ENCODE data around the gene OPTC. TPM values are rescaled to one million over a fixed set of nuclear protein-coding genes. Genes with fewer than 3 reads are reported as not detected.

Gene OPTC
- total and polyA plus RNA-seq, 2 of the 8 experiments (the other 6 are each of a cell fraction or from before 2014, with no cell fraction given), result 1.1 to 4.0 TPM

DNA sequence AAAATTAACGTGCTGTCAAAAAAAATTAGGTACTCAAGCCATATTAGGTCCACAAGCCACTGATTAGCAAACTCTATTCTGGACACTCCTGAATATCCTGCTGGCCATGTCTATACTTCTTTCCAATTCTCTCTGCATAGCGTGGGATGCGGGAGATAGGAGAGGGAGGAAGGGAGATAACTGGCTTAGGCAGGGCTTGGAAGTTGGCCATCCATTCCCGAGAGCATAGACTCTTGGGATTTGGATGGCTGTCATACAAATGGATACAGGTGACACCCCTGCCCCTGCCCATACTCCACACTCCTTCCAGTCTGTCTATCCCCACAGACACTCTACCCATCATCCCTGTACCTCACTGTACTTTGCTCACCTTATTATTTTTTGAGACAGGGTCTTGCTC, 20.7 kb upstream of the OPTC start:
- Histone ChIP-seq H3K4me1 (replicated peaks in 1 of 4; ENCODE audit: control insufficient read depth in 3 of 4, insufficient read depth in 4 of 4, low read length in 3 of 4) (peaks cover 2 to 15% (median 7%) of the 10 kb centered on the region in 4 experiments; a peak in 6 of 7 replicates), H3K79me1 (ENCODE audit: low read depth, low read length) (no peaks in the 10 kb centered on the region), H4K8ac (ENCODE audit: extremely low read depth, insufficient read depth, low read length) (no peak overlapping the region), H4K5ac (ENCODE audit: insufficient read length, low read depth, low read length) (no peak overlapping the region), H3K14ac (ENCODE audit: insufficient read length) (no peak overlapping the region), H3K4me2 (ENCODE audit: insufficient read depth in 1 of 2, low read depth in 2 of 2, low read length in 2 of 2) (no peak overlapping the region), H3K23ac (ENCODE audit: insufficient read length) (no peak overlapping the region), H2BK15ac (ENCODE audit: low read length) (no peak overlapping the region; the same call in 1 of the 2 replicates), H3K9me3 (ENCODE audit: insufficient read depth in 2 of 2, low read depth in 1 of 2, low read length in 1 of 2) (no peaks in the 10 kb centered on the region), H3K4me3 (ENCODE audit: extremely low read depth in 1 of 4, insufficient read depth in 2 of 4, low read depth in 3 of 4, low read length in 4 of 4) (no peak overlapping the region), H3K56ac (replicated peaks; ENCODE audit: insufficient read length, low read depth, low read length) (no peak overlapping the region), H3K36me3 (ENCODE audit: control insufficient read depth in 2 of 4, insufficient read depth in 4 of 4, low read length in 3 of 4) (no peaks in the 10 kb centered on the region), H3K27me3 (replicated peaks in 1 of 4; ENCODE audit: control insufficient read depth in 3 of 4, extremely low read depth in 1 of 4, insufficient read depth in 3 of 4, low read length in 3 of 4) (no peaks in the 10 kb centered on the region; a peak in 1 of 7 replicates), H2BK20ac (ENCODE audit: low read length) (no peak overlapping the region), H2BK5ac (ENCODE audit: low read depth, low read length) (no peak overlapping the region), H3K27ac (ENCODE audit: low read depth, low read length) (no peak overlapping the region), H3K23me2 (ENCODE audit: low read depth, low read length) (no peaks in the 10 kb centered on the region; the same call in 1 of the 2 replicates), H3K4ac (replicated peaks; ENCODE audit: insufficient read length, low read depth, low read length) (no peak overlapping the region), H2BK12ac (ENCODE audit: low read depth, low read length) (no peak overlapping the region), H2BK120ac (replicated peaks; ENCODE audit: low read depth, low read length) (no peak overlapping the region), H3K79me2 (ENCODE audit: control insufficient read depth in 1 of 2, insufficient read depth in 2 of 2, low read length in 2 of 2) (no peaks in the 10 kb centered on the region), H3K9ac (replicated peaks in 1 of 4; ENCODE audit: extremely low read depth in 1 of 4, low read depth in 3 of 4, low read length in 3 of 4) (no peak overlapping the region), H4K20me1 (replicated peaks in 1 of 2; ENCODE audit: control insufficient read depth in 1 of 2, insufficient read depth in 2 of 2, low read length in 2 of 2) (no peaks in the 10 kb centered on the region), H4K91ac (replicated peaks; ENCODE audit: insufficient read length, low read length) (no peak overlapping the region), H2AFZ (ENCODE audit: low read length) (no peak overlapping the region), H2AK5ac (ENCODE audit: low read depth, low read length) (no peak overlapping the region), H3K18ac (ENCODE audit: extremely low read depth, low read length) (no peak overlapping the region)
- WGBS, 2 experiments (ENCODE audit: extremely low coverage in 1 of 2, insufficient coverage in 1 of 2, insufficient read length in 1 of 2, insufficient replicate concordance in 2 of 2, low coverage in 1 of 2, low lambda C conversion rate in 2 of 2, missing lambda C conversion rate in 1 of 2), result 91% methylated on average over 4 of the region's 4 CpGs; no CpG with 5 or more reads in 1 of the 2 experiments
- FAIRE-seq (no peak), DNase-seq (ENCODE audit: low read depth in 1 of 2, low spot score in 2 of 2) (no peak)
- CTCF ChIA-PET (ENCODE audit: partially characterized antibody), result interaction anchor here (0.6 to 23.5 kb wide), 7 partner anchors 10 to 202 kb away, joined by 3 to 330 read pairs (median 4); partner anchors contain the start of gene FMOD
- POLR2A ChIA-PET (ENCODE audit: partially characterized antibody), result no interaction called here
- TF ChIP-seq SIX5 (IDR thresholded peaks at IDR 0.05; ENCODE audit: low read depth, low read length) (no peak), SIN3A (conservative IDR thresholded peaks at IDR 0.05 in 1 of 2, IDR thresholded peaks at IDR 0.05 in 1 of 2; ENCODE audit: low read depth in 1 of 2, low read length in 2 of 2) (no peak), FOSL1 (IDR thresholded peaks at IDR 0.05; ENCODE audit: insufficient read depth, low read depth, low read length) (no peak), CTBP2 (IDR thresholded peaks at IDR 0.05; ENCODE audit: borderline replicate concordance, insufficient read depth, insufficient read length, low read length) (no peak), POLR2AphosphoS5 (IDR thresholded peaks at IDR 0.05; ENCODE audit: low read depth, low read length) (no peak), SRF (IDR thresholded peaks at IDR 0.05; ENCODE audit: low read depth, low read length) (no peak), TAF1 (IDR thresholded peaks at IDR 0.05; ENCODE audit: low read depth, low read length) (no peak), POLR2A (IDR thresholded peaks at IDR 0.05; ENCODE audit: control extremely low read depth in 1 of 2, low read depth in 2 of 2, low read length in 2 of 2) (no peak), GTF2F1 (IDR thresholded peaks at IDR 0.05; ENCODE audit: borderline replicate concordance, low read depth, low read length) (no peak)
- TF ChIP-seq, protein P1, sequence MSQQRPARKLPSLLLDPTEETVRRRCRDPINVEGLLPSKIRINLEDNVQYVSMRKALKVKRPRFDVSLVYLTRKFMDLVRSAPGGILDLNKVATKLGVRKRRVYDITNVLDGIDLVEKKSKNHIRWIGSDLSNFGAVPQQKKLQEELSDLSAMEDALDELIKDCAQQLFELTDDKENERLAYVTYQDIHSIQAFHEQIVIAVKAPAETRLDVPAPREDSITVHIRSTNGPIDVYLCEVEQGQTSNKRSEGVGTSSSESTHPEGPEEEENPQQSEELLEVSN (IDR thresholded peaks at IDR 0.05), result no peak
